HL-60/S4 (cell line): ENCODE measurements around the gene LRIG1.

Experiments
- in situ Hi-C: fragments of 300-500 bp; cut with MboI; formaldehyde crosslinking; loops from 2 replicates; pipeline ENCODE4 v1.14.3; 2022; ENCODE audit warnings: low sequenced_read_pairs

LRIG1 gene

DNA sequence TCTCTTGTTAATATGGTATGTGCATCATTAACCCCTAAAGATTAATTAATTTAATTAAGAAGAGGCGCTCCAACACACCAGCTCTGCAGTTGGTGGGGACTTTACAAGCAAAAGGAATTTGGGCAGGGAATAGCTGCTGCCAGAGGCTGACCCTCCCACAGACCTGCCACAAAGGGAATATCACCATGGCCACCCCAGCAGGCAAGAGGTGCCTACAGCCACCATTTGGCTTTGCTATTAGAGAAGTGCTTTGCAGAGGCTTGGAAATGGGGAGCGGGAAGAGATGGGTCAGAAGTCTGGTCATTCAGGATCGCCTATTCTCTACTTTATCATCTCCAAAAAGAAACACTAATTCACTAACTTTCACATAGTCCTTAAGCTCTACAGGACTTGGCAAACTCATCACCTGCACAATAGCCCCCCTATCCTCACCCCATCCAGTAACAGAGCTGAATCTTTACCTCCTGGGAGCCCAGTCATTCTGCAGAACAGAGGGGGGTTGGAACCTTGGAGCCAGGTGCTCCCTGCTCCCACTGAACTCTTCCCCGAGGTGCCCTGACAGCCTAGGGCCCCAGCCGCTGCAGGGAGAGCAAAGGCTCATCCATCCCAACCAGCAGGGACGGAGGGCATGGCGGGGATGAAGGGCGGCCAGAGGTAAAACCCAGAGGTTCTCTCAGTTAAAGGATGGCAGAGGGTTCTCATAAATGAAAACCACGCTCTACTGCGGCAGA, 29.7 kb downstream of the LRIG1 start:
- in situ Hi-C loops: no loop called here

DNA sequence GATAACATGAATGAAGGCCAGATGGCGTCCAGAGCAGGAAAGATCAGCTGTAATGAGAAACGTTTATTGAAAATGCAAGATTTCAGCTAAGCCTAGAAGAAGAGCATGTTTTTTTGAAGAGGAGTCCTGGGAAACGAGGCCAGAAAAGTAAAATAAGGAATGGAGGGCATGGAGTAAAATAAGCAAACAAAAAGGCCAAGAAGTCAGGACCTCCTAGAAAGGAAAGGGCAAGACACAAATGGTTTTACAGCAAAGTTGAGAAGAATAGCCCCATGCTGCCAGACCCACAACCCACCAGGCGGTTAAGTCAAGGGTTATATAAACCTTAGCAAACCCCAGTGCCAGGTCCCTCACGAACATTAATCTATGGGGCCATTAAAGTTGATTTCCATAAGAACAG, 30.5 kb downstream of the LRIG1 start:
- in situ Hi-C loops: no loop called here

DNA sequence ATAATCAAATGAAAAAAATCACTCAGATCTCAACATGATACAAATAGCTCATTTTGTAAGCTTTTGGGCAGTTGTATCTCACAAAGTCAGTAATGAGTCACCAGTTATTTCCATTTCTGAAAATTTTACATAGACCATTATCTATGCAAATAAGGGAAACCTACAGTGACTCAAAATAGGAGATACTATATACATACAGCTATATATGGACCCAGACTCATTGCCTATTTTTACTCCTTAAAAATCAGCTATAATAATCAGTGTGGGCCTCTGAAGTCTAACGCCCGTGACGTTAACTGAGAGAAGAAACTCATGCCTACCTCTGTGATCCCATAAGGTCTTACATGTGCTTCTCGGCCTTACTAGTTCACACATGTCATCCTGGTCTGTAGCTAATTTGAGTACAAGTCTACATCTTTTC, 31.6 kb downstream of the LRIG1 start:
- in situ Hi-C loops: no loop called here

DNA sequence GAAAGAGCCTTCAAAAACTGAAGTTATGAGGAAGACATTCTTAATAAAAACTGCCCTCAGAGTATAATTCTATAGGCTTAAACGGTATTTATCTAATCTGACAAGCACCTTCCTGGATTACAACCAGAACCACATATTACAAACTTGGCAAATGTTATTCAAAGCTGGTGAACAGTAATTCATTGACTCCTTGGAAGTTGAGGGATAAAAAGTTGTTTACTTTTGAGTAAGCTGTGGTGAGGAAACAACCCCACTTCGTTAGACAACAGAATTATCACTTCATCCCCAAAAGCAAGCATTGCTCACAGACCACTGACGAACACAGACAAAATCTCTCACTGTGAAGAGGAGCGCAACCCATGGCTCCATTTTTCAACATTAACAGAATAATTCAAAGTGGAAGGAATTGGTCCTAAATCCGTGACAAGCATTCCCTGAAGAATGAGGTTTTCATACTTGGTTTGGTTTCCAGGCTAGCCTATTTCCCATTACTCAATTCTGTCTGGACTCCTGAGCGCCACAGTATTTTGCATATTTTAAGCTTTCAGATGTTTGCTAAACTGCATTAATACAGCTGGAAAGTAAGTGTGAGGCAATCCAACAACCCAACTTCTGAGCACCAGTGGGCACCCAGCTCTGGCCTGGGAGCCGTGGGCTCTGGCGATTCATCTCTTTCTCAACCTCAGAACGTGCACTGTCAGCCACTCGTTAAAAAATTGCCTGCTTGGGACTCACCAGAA, 32.7 kb downstream of the LRIG1 start:
- in situ Hi-C loops: no loop called here

DNA sequence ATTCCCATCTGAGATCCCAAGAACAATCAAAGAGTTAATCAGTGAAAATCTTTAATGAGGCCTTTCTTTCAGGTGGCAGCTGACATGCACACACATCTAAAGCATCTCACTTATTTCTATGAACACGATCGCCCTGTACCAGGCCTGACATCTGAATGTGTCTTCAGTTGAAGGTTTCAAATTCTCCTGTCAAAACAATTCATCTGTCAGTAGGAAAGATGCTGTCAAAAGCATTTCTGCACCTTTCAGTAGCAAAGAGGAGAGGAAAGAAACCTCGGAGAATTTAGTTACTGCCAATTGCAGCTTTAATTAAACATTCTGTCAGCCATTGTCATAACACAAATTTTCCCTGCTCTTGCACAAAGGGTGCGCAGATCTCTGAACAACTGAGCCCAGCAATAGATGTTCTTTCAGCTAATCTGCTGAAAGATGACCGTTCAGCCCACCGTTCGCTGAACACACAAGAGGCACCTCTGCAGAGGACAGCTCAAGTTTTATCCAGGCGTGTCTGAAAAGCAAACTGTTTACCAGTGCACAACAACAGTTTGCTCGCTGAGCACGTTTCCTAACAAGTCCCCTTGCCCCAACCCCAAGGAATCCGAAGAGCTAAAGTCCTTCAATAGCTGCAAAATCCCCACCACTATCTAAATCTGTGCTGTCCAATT, 34.1 kb downstream of the LRIG1 start:
- in situ Hi-C loops: no loop called here

DNA sequence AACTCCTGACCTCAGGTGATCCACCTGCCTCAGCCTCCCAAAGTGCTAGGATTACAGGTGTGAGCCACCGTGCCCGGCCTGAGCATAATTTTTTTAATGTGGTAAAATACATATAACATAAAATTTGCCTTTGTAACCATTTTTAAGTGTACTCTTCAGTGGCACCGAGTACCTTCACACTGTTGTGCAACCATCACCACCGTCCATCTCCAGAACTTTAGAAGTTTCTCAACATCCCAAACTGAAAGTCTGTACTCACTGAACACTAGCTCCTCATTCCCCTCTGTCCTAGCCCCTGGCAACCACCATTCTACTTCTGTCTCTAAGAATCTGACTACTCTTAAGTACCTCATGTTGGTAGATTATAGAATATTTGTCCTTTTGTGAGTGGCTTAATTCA, 35.2 kb downstream of the LRIG1 start:
- in situ Hi-C loops: no loop called here

DNA sequence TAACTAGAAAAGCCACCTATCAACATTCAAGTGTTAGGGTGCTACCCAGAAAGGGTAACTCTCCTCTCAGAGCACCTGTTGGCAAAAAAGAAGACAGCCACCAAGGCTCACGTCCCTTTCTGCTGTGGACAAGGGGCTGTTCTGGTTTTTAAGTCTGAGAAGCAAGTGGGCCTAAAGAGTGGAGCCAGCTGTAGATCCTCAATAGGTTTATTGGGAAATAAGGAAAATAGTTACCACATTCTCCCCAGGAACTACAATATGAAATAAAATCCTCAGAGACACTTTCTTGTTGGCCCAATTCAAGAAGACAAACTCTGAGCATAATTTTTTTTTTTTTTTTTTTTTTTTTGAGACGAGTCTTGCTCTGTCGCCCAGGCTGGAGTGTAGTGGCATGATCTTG, 35.8 kb downstream of the LRIG1 start:
- in situ Hi-C loops: no loop called here

DNA sequence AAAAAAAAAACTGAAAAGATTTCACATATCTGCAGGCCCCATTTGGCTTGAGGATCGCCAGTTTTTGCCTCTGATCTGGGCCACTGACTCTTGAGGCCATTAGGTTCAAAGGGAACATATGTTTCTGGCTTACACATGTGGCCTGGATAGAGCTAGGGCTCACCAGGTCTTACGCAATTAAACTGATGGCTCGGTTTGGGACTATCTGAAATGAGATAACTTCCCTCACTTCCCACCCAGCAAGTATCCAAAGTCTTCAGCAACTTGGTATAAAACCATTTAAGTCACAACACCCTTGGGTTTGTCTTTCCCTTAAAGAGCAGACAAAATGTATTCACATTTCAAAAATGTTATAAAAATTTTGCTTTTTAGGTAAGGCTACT, 36.3 kb downstream of the LRIG1 start:
- in situ Hi-C loops: no loop called here

DNA sequence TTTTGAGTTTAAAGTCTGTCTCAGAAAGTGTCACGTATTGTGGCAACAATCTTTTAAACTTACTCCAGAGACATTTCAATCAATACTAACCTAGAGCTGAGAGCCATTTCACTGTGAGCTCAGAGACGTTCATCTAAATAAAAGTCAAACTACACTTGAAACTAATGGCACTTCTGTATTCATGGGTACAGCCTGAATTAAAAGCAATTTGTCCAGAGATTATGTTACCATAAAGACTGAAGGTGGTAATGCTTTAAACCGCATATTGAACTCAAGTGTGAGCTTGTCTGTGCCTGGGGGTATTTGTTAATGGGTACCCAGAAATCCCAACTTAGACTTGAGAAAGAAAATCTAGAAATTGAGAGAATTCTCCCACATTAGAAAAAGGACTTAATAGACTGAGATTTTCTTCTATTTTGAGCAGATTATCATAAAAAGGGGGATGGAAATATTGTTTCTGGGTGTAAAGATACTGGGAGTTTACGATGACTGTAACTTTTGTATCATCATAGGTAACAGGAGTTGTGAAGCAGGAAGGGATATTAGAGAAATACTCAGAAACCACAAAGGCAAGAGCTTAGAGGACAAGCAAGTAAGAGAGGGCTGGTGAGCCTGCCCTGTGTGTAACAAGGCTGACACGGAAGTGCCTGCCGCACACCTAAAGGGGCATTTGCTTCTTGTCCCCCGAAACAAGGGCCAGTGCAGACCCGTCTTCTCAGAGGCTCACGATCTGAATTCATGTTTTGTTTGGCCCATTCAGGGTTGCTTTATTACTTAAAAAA, 36.9 kb downstream of the LRIG1 start:
- in situ Hi-C loops: no loop called here

DNA sequence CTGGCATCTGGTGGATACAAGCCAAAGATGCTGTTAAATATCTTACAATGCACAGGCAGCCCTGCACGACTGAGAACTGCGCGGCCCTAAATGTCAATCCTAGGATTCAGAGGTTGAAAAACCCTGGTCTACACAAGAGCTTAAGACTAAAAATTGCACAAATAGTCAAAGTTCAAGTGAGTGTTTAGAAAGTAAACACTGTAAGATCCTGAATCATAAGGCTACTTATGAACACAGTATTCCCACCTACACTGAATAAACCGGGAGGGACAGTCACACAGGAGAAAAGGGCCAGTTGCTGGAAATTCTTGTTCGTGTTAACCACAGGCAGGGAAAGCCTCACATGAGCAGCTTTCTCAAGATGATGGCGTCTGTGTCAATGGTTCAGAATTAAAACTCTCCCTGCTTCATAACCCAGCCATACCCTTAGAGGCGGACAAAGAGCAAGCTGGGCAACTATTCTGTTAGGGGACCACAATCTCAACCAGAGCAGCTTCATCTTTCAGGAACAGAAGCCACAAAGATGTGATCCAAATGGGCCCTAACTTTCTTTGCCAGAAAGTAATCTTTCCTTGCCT, 37.7 kb downstream of the LRIG1 start:
- in situ Hi-C loops: no loop called here

DNA sequence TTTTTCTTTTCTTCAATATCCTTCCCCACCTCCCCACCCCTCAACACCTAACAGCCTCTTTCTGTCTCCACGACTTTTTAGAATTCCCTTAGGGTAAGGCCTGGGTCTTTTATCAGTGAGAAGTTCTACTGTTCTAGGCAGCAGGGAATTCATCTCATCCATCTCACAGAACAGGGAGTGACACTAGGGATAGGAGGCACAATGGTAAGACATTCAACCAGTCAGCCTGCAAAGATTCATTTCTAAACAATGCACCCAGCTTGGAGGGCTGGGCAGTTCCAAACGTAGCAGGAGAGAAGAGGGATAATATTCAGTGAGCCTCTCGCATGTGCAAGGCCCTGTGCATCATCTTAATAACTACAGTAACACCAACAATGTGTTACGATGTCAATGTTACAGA, 43.6 kb downstream of the LRIG1 start:
- in situ Hi-C loops: no loop called here

DNA sequence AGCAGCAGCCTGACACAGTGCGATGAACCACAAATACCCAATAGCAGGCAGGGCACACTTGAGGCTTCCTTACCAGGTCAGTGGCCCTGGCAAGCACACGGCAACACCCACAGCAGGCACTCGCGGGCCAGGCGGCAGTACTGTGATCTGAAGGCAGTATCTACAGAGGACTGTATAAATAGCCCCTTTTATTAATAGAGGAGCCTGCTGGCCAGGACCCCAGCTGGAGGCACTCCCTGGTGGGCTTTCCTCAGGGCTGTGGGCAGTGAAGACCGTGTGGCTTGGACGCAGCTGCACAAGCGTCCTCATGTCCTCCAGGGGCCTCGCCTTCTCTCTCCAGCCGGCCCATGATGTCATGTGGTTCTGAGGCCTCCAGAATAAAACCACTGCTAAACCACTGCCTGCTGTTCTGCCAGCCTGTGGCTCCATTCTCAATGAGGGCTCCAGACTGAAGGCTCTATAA, 44.1 kb downstream of the LRIG1 start:
- in situ Hi-C loops: no loop called here

DNA sequence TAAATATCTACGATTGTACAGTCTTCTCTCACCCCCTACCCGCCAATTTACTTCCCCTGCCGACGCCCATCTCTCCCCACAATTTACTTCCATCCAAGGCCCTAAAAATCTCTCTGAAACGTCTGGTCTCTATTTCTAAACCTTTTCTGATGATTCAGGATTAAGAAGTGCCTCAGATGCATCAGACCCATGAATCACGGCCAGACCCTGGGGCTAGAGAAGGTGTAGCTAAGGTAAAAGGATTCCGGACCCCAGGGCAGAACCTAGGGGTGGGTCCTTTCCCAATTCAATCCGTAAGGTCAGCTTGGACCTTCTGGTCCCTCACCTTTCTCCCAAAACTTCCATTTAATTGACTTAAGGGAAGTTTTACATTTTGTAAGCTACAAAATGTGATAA, 46.4 kb downstream of the LRIG1 start:
- in situ Hi-C loops: no loop called here

DNA sequence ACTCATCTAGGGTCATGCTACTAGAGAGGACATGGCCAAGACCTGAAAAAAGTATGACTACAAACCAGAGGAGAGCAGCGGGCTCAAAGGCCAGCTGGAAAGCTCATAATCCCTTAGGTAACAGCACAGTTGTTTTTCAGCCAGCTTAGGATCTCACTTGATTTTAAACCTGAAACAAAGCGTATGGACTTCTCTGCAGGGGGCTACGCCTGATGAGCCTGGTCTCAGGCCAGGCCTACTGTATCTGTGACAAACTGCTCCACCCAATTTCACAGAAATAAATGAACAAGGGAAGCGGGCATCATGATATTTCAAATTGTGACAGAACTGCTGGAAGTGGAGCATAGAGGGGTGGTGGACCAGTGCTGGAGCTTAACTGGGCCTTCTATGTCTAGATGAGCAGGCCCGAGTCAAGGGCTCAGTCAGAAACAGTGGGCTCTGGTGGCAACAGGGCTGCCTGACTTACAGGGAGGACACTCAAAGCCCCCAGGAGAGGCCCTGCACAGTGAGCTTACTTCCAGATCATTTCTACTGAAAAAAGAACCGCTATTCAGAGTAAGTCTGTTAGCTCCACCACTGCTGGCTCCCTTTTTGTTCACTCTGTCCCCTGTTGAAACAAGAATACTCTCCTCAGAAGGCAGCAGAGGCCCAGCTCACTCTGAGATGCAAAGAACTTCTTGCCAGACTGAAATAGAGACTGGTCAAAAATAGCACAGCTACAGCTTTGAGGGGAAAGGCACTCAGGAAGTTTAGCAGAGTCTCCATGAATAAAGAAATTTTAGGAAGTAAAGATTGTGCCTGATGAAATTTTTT, 47.0 kb downstream of the LRIG1 start:
- in situ Hi-C loops: no loop called here

DNA sequence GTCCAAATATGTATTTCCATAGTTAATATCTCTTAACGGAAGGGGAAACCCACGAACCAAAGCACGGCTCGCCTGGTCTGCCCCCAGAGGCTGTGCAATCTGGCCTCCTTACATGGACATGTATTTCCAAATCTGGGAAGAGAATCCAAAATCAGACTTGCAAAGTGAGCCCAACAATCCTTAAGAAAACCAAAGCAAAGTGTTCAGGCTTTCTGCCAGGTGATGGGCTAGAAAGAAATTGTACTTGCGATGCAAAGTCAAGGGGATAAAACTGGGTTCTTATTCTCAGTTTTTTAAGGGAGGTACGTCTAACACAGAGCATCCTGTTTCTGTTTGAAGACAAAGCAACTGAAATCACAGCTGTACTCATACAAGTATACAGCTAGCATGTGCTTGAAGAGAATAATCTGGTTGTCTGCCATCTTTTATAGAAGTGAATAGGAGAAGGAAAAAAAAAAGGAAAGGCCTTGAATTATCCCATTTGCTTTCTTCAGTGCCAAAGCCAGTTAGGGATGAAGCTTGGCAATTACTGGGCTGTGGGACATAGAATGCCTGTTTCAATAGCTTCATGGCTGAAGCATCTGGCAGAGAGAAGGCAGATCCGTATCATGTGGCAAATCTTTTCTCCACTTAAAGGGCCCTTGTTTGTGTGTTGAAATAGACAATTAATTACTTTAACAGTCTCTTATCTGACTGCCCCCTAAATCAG, 48.4 kb downstream of the LRIG1 start:
- in situ Hi-C loops: no loop called here

DNA sequence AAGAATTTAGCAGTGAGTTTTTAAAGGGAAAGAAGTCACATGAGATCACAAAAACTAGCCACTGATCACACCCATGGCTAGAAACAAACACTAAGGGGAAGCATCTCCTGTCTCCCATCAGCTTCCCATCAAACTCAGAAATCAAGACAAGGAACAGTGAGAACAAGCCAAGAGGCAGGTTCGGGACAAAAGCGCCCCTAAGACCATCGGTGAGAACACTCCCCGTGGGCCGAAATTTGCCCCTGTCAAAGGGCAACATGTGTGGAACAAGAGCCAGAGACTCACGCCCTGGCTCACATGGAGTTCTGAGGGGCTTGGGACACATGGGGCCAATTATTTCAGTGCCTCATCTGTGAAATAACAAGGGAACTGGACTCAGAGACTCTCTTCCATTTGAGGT, 49.1 kb downstream of the LRIG1 start:
- in situ Hi-C loops: no loop called here

DNA sequence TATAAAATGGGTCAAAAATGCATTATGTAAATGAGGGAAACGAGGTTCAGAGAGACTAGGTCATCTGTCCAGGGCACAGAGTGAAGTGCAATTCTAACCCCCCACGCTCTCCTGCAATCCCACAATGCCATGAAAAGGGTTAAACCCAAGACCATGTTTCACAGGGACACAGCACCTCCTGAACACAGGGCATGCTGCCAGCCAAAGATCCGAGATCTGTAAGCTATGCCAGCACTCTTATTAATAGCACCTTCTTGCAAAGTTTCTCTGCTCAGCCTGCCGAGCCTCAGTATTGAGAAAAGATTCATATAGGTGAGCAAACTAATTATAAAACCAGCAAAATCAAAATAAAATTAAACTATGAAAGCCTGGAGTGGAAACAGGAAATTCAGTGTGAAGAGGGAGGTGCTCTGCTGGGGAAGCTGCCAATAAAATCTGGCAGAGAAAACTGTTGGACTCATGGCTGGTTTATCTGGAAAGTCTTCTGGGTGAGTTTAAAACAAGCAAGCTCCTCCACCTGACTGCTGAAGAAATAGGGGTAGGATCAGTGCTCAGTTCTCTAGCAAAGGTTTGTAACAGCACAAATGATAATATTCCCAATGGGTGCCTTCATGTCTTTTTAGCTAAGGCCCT, 50.3 kb downstream of the LRIG1 start:
- in situ Hi-C loops: no loop called here

DNA sequence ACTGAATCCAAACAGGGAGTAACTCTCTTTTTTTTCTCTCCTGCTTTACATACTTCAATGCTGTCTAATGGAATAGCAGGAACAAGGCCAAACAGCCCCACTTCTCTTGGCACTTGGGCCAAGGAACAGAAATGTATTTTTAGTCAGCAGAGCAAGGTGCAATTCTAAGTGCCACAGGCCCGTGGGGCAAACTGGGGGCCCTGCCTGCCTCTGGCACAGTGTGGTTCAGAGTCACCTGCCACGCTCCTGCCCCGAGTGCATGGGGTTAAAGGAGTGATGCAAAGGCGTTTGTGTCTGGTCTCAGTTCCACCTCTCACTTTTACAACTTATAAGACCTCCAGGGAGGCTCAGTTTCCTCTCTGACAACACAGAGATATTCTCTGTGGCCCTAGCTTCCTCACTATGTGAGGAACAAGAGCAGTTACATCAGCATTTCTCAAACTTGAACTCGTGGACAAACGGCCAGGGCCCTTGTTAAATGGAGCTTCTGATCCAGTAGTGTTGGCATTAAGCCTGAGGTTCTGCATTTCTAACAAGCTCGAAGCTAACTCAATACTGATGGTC, 51.3 kb downstream of the LRIG1 start:
- in situ Hi-C loops: no loop called here
